ENCODE results near the gene SLTM.

GRCh38 chr15:58886921-58887320 is 46.6 kb downstream of the SLTM start:
- TF ChIP-seq CTCF (IDR thresholded peaks at IDR 0.05) (no peak), POLR2AphosphoS5 (IDR thresholded peaks at IDR 0.05) (no peak)

Data from sigmoid colon (tissue), 4 donors.